ENCODE data around the gene UBE2E3.
A peak's percentile ranks its signal among the peaks of the same experiment; 100 is the strongest.

UBE2E3 gene

DNA sequence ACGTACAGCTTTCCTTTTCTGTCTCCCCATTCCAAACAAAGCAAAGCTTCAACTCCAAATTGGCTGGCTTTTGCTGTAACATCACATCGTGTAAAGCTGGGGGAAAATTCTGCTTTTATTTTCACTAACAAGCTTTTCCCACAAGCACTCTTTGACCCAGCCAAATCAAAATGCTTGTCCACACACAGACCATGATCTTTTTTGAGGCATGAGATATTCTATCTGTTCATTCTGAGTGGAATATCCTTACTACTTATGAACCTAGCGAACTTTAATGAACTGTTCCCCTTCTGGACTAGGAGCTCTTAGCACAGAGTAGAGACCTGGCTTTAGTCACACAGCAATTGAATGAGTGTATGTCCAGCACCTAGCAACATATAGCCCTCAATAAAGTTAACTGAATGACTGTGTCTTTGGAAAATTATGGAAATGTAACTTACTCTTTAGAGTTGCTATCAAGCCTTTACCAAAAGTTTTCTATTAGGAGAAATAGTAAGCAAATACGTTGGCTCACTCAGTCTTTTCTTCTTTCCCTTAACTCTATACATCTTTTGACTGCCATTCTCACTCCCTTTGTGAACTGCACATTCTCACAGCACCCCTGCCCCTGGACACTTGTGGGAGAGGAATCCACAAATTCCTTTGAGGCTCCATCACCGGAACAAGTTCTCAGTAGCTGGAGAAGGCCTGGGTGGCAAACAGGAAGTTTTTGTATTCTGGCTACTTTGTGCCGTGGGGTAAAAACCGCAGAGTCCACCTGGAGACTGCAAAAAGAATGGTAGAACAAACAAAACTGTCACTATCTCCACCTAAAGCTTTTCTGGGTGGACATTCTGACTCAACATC, 1.3 kb upstream of the UBE2E3 start:
- DNase-seq (ENCODE audit: low read depth in 2 of 2), result no peak

- DNase-seq (ENCODE audit: low read depth in 2 of 2), result no peak
Measured at GRCh38 chr2:180979749-180980105, 678 bp upstream of the UBE2E3 start.

DNA sequence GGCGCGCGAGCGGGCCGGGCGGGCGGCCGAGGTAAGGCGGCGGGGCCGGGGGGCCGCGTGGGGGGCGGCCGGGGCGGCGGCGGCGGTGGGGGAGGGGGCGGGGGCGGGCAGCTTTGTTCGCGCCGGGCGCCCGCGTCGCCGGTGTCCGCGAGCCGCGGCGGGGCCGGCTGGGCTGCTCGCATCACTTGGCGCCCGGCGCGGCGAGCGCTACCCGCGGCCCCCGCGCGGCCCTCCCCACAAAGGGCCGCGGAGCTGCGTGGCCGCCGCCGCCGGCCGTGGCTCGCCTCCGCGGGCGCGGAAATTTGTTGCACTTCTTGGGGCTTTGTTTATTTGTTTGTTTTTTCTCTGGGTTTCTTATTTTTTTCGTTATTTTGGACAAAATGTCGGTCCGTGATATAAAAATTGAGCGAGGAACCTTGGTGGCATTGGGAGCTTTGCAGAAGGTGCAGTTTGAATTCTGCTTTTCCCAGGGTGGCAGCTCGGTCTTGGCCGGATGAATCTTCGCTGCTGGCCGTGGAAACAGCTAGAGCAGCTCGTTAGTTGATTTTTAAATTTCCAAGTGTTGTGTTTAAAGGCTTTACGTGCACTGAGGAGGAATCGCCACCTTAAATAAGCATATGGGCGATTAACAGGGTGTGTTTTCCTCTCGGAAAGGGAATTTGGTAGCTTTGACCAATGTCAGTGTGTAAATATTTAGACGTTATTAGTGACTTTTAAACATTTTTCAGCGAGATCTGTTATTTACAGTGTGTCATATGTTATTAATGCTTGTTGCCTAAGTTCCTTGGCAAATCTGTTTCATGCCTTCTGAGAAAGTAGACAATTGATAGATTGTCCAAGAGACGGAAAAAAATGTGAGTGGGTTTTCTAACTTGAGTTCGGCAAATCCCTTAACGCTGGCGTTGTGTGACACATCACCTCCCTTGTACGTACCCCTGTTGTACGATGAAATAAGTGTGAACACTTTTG, 822 bp downstream of the UBE2E3 start:
- DNase-seq (ENCODE audit: low read depth in 2 of 2), result peak in 1 of 2 donors; percentile 27

DNA sequence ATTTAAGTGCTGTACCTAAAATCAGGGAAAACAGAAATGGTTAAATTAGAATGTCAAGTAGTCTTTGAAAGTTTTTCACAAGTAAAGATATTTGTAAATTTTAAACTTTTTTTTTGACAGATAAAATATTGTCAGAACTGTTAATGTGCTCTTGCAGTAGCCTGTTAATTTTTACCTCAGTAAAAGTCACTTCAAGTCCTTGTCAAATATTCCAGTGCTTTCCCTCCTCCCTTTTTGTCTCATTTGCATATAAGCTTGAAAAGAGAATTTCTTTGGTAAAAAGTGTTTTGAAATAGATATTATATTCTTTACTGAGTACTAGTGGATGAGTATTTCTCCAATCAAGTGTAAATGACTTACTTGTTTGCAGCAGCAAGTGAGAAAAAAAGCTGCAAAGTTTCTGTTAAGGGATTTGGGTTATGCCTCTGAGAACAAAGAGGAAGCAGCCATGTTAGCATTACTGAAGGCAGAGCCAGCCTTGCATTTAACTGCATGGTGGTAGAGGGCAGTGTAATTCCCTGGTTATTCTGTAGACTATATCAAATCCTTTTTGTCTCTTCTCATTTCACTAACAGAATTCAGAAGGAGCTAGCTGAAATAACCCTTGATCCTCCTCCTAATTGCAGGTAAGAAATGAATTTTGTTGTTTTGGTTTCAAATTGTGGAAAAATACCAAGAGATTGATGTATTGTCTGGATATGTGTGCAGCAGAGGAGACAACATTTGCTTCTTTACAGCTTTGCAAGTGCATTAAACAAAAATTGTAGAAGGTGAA, 3.2 kb downstream of the UBE2E3 start:
- no peak for DNase-seq (ENCODE audit: low read depth in 2 of 2)

DNA sequence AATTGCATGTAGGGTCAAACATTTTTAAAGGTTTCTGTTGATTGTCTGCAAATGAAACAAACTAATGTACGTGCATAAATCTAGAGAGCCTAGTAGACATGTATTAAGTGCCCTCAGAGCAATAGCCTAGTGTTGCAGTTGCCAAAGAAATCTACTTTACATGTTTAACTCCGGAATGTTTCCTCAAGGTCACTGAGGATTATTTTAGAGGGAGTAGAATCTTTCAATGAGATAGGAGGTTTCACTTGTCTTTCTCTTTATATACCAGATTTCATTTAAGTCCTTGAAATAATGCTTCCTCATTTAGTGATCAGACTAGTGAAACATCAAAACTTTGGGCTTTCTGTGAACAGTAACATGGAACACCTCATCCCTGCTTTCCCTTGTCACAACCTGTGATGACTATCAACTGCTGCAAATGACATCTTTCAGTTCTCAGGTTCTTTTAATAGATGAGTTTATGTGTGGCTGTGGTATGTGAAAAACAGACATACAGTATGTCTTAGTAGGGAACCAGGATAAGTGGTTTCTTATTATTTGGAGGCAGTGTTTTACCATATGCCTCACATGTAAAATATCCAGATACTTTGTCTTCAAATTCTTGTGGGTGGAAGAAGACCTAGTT, 5.5 kb downstream of the UBE2E3 start:
- no peak for DNase-seq (ENCODE audit: low read depth in 2 of 2)

DNA sequence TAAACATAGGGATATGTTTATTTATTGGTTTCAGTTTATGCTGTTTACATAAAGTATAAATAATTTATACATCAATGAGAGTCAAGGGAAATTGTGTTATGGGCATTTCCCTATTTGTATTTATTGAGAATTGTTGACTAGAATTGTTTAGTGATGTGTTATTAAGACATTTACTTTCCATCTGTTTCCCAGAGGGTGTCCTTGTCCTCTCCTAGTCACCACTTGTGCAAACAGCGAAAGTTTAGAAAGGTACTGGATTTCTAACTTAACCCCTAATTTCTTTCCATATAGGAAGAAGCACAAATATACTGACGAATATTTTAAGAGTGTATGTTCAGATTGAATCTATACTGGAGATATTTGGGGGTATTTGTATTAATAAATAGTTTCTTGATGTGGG, 6.7 kb downstream of the UBE2E3 start:
- DNase-seq (ENCODE audit: low read depth in 2 of 2), result no peak

DNA sequence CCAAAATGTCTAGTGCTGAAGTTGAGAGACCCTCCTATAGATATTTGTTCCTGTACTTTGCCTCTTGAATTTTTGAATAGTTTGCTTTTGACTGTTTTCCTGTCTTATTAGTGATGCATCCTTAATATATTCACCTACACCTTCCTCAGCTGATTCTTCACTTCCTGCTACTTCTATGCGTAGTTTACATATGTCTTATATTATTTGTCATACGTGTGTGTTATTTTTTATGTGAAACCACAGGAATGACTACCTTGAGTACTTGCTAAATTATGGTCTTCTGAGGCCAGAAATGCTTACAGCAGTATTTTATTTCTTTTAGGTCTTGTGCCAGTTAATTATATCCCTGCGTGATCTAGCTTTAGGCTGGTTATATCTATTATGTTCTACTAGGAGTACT, 9.9 kb downstream of the UBE2E3 start:
- DNase-seq (ENCODE audit: low read depth in 2 of 2), result no peak

GRCh38 chr2:180990794-180991193, 10.4 kb downstream of the UBE2E3 start:
- no peak for DNase-seq (ENCODE audit: low read depth in 2 of 2)

- DNase-seq (ENCODE audit: low read depth in 2 of 2), result no peak
Measured at GRCh38 chr2:180991361-180991760, 11.0 kb downstream of the UBE2E3 start.

GRCh38 chr2:180991820-180992219, 11.4 kb downstream of the UBE2E3 start:
- DNase-seq (ENCODE audit: low read depth in 2 of 2), result no peak

- no peak for DNase-seq (ENCODE audit: low read depth in 2 of 2)
Measured at GRCh38 chr2:180992994-180993393, 12.6 kb downstream of the UBE2E3 start.

GRCh38 chr2:180999274-180999964, 19.0 kb downstream of the UBE2E3 start:
- DNase-seq (ENCODE audit: low read depth in 2 of 2), result no peak

DNA sequence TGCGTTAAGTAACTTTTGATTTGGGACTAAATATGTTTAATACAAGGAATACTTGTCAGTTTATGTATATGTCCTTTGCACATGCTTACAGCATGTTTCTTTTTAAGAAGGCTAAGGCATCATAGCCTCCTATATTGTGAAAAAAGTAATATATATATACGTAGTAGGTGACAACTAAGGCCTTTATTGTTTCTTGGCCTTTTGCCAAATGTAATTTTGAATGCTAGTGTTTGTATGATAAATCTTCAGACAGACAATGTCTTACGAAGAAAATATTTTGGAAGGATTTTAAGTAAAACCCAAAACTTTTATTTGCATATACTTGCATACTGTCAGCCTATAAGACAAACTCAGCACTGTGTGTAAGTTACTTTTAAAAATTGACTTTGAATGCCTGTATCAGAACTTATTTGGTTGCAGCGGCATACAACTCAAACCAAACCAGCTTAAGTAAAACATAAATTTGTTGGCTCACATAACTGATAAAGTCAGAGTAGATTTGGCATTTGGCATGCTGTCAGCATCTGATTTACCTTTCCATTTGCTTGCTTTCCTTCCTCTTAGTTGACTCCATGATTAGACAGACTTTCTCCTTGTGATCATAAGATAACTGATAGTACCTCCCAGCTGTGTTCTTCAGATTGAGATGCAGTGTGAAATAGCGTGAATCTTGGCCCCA, 24.4 kb downstream of the UBE2E3 start:
- DNase-seq (ENCODE audit: low read depth in 2 of 2), result no peak

DNA sequence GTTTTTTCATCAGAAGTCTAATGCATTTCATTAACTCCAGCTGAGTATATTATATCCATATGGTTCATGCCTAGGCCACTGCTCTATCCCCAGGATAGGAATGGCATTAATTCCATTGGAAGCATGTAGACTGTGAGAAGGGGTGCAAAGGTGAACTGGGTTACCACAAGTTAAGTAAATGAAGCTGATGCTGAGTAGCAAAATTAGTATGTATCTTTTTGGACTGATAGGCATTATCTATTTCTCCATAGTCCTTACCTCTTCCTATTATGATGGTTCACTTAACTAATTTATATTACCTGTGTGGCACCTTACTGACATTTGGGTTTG, 24.9 kb downstream of the UBE2E3 start:
- DNase-seq (ENCODE audit: low read depth in 2 of 2), result no peak

DNA sequence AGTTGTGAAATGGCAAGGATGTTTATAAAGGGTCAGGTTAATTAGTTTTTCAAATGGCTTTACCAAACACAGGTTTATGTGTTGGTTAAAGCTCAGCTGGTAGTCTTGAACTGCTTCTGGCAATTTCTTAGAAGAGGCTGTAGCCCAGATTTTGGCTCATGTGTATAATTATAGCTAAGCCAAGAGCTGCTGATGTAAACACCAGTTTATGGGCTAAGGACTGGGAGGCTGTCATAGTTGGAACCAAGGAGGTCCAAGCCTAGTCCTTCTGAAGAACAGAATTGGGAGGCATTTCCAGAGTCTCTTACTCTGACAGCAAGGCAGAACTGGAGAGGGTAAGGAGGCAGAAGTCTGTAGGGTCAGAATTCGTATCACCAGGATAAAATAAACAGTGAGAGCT, 25.4 kb downstream of the UBE2E3 start:
- no peak for DNase-seq (ENCODE audit: low read depth in 2 of 2)

GRCh38 chr2:181007086-181007837, 26.9 kb downstream of the UBE2E3 start:
- no peak for DNase-seq (ENCODE audit: low read depth in 2 of 2)

- DNase-seq (ENCODE audit: low read depth in 2 of 2), result no peak
Measured at GRCh38 chr2:181008407-181008806, 28.0 kb downstream of the UBE2E3 start.

GRCh38 chr2:181021199-181021789, 40.9 kb downstream of the UBE2E3 start:
- DNase-seq (ENCODE audit: low read depth in 2 of 2), result no peak

DNA sequence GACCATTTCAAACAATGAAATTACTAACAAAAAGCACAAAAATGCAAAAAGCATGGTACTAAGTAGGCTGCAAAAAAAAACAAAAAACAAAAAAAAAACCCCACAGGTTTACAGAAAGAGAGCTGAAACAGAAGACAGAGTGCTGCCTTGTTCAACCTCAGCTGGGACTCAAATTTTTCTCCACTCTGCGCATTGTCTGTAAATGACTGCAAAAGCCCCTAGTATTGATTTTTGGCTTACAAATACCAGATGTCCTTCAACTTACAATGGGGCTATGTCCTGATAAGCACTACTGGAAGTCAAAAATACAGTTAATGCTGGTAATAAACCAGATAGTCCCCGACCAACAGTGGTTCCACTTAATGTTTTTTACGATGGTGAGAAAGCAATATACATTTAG, 42.2 kb downstream of the UBE2E3 start:
- DNase-seq (ENCODE audit: low read depth in 2 of 2), result no peak

All from stimulated activated CD8-positive, alpha-beta memory T cell treated with anti-CD3 and anti-CD28 coated beads, Interleukin-7, amount 100 ng/mL, for 4 hours (primary cell).